Astrocyte (in vitro differentiated cells and primary cell): ENCODE measurements around the gene TNK1. TPM values are rescaled to one million over a fixed set of nuclear protein-coding genes. Genes with fewer than 3 reads are reported as not detected.

Source experiments
- DNase-seq: peaks from one replicate; pipeline ENCODE4 v3.0.0-alpha.2; 2010; ENCODE audit warnings: low read depth
- FAIRE-seq: peaks from 2 replicates; lab custom pipeline; 2011; peaks lifted over from hg19 to GRCh38; lab: Jason Lieb, UNC
- H2AFZ ChIP-seq: 2 replicates; pipeline ENCODE4 v1.6.0; 2012; ENCODE audit warnings: low read depth, low read length, inconsistent platforms
- H3K27ac ChIP-seq: 2 replicates; pipeline ENCODE4 v1.5.1; 2011; ENCODE audit warnings: low read depth, low read length, inconsistent platforms
- H3K27me3 ChIP-seq: 2 replicates; pipeline ENCODE4 v1.6.0; 2011; ENCODE audit warnings: low read length, inconsistent platforms; ENCODE audit not compliant: insufficient read depth
- H3K36me3 ChIP-seq: 2 replicates; pipeline ENCODE4 v1.5.1; 2011; ENCODE audit warnings: low read length, inconsistent platforms; ENCODE audit not compliant: insufficient read depth
- H3K4me1 ChIP-seq: 2 replicates; pipeline ENCODE4 v1.5.1; 2011; ENCODE audit warnings: low read length, inconsistent platforms; ENCODE audit not compliant: insufficient read depth
- H3K4me2 ChIP-seq: 2 replicates; pipeline ENCODE4 v1.6.0; 2012; ENCODE audit warnings: low read length, inconsistent platforms
- H3K4me3 ChIP-seq: 2 replicates; pipeline ENCODE4 v1.5.1; 2011; ENCODE audit warnings: low read depth, mild to moderate bottlenecking, low read length, inconsistent platforms; ENCODE audit not compliant: insufficient read depth
- H3K79me2 ChIP-seq: 2 replicates; pipeline ENCODE4 v1.6.0; 2012; ENCODE audit warnings: mild to moderate bottlenecking, low read length, inconsistent platforms; ENCODE audit not compliant: insufficient read depth
- H3K9ac ChIP-seq: 2 replicates; pipeline ENCODE4 v1.6.0; 2012; ENCODE audit warnings: mild to moderate bottlenecking, low read length, inconsistent platforms
- H3K9me3 ChIP-seq: 2 replicates; pipeline ENCODE4 v1.5.1; 2012; ENCODE audit warnings: low read depth, mild to moderate bottlenecking, low read length, inconsistent platforms; ENCODE audit not compliant: insufficient read depth
- H4K20me1 ChIP-seq: 2 replicates; pipeline ENCODE4 v1.6.0; 2012; ENCODE audit warnings: low read length, inconsistent platforms; ENCODE audit not compliant: insufficient read depth
- H3K27ac Mint-ChIP-seq: one replicate; pipeline ENCODE4 v1.8.0; 2021; ENCODE audit warnings: mild to moderate bottlenecking, mixed read lengths; ENCODE audit not compliant: unreplicated experiment
- H3K27me3 Mint-ChIP-seq: one replicate; pipeline ENCODE4 v1.8.0; 2021; ENCODE audit warnings: low read depth, mixed read lengths; ENCODE audit not compliant: unreplicated experiment
- H3K36me3 Mint-ChIP-seq: one replicate; pipeline ENCODE4 v1.8.0; 2021; ENCODE audit warnings: low read depth, mixed read lengths; ENCODE audit not compliant: unreplicated experiment
- H3K4me1 Mint-ChIP-seq: one replicate; pipeline ENCODE4 v1.8.0; 2021; ENCODE audit warnings: low read depth, mixed read lengths; ENCODE audit not compliant: unreplicated experiment
- H3K4me3 Mint-ChIP-seq: one replicate; pipeline ENCODE4 v1.8.0; 2021; ENCODE audit warnings: mild to moderate bottlenecking, moderate library complexity, mixed read lengths; ENCODE audit not compliant: unreplicated experiment
- H3K9me3 Mint-ChIP-seq: one replicate; pipeline ENCODE4 v1.8.0; 2021; ENCODE audit warnings: mild to moderate bottlenecking, mixed read lengths; ENCODE audit not compliant: unreplicated experiment
- CTCF ChIP-seq: IDR thresholded peaks from 2 replicates; pipeline ENCODE4 v1.5.1; 2011; ENCODE audit warnings: low read depth, mild to moderate bottlenecking, inconsistent platforms, low read length, moderate library complexity; ENCODE audit not compliant: insufficient read depth
- EZH2 ChIP-seq: IDR thresholded peaks from 2 replicates; pipeline ENCODE4 v1.6.1; 2012; ENCODE audit warnings: mild to moderate bottlenecking, low read length, inconsistent platforms; ENCODE audit not compliant: insufficient read depth
- total RNA-seq: library from RNA; stranded (reverse); gene quantifications from 2 replicates; pipeline ENCODE4 v1.2.1, GENCODE V29; 2021

TNK1 gene
- total RNA-seq, 1 donor from 2014 or later: 1.6 TPM

DNA sequence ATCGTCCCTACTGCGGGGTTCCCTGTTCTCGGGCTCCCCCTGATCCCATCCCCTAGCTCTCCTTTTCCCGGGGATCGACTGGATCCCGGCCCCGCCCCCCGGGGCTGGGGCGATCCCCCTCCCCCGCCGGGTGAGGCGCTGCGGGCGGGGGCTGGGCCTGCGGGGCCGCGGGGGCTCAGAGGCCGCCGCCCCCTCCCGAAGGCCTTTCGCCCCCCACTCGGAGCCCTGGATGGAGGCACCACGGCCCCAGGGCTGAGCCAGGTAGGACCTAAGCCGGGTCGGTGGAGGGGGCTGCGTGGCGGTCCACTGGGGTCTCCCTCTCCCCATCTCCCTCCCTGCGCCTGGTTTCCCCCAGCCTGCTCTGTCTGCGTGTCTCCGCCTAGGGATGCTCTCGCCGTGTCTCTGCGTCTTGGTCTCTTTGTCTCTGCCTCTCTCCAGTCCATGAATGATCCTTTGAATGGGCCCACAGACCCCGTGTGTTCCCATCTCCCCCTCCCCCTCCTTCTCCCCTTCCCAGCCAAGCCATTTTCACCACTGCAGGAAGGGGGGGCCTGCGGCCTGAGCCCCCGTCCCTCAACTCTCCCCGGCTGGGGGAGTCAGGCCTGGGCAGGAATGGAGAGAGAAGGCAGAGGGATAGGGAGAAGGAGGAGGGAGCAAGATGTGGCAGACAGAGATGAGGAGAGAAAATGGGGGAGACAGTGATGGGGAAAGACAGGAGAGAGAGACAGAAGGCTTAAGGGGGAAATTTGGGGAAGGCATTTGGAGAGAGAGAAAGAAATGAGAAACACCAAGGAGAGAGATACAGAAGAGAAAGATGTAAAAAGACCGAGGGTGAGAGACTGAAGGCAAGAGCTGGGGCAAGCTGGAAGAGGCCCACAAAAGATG lies 24.7 kb downstream of the TNK1 start:
- H3K9me3 Mint-ChIP-seq: no peaks in the 10 kb centered on the region

GRCh38 chr17:7406235-7406825 lies 25.4 kb downstream of the TNK1 start:
- H2AFZ ChIP-seq: no peak overlapping the region
- FAIRE-seq (no peak), DNase-seq (no peak)
- H3K27me3 ChIP-seq: no peaks in the 10 kb centered on the region
- H3K9me3 ChIP-seq: no peaks in the 10 kb centered on the region
- peak overlapping the region; percentile 96 for H3K4me3 Mint-ChIP-seq
- peaks cover 24% of the 10 kb centered on the region for H3K79me2 ChIP-seq
- TF ChIP-seq CTCF (no peak), EZH2 (no peak)
- no peak overlapping the region for H3K27ac ChIP-seq
- H3K27ac Mint-ChIP-seq: no peak overlapping the region
- H4K20me1 ChIP-seq: peaks cover 25% of the 10 kb centered on the region
- H3K27me3 Mint-ChIP-seq: no peaks in the 10 kb centered on the region
- H3K36me3 ChIP-seq: peaks cover 3% of the 10 kb centered on the region
- H3K4me1 ChIP-seq: peaks cover 13% of the 10 kb centered on the region
- peak overlapping the region; percentile 84 for H3K9ac ChIP-seq
- H3K4me1 Mint-ChIP-seq: peaks cover 14% of the 10 kb centered on the region
- H3K9me3 Mint-ChIP-seq: no peaks in the 10 kb centered on the region
- peak overlapping the region; percentile 97 for H3K4me2 ChIP-seq
- H3K36me3 Mint-ChIP-seq: peaks cover 18% of the 10 kb centered on the region
- peak overlapping the region; percentile 72 for H3K4me3 ChIP-seq

More for the DNA sequence above, 24.7 kb downstream of the TNK1 start:
- DNase-seq (no peak), FAIRE-seq (no peak)
- H3K36me3 Mint-ChIP-seq: peaks cover 15% of the 10 kb centered on the region
- Histone ChIP-seq H3K4me3 (peak overlapping the region; percentile 72), H3K79me2 (peaks cover 24% of the 10 kb centered on the region), H3K27me3 (no peaks in the 10 kb centered on the region), H4K20me1 (peaks cover 24% of the 10 kb centered on the region), H3K9ac (peak overlapping the region; percentile 84), H3K4me1 (peaks cover 13% of the 10 kb centered on the region), H3K27ac (peak overlapping the region; percentile 14), H2AFZ (peak overlapping the region; percentile 75), H3K36me3 (peaks cover 3% of the 10 kb centered on the region), H3K9me3 (no peaks in the 10 kb centered on the region), H3K4me2 (peak overlapping the region; percentile 97)
- H3K4me3 Mint-ChIP-seq: peak overlapping the region; percentile 96
- H3K27ac Mint-ChIP-seq: peak overlapping the region; percentile 78
- no peaks in the 10 kb centered on the region for H3K27me3 Mint-ChIP-seq
- TF ChIP-seq CTCF (no peak), EZH2 (no peak)
- H3K4me1 Mint-ChIP-seq: peaks cover 18% of the 10 kb centered on the region
